Cardiac septum (tissue), 1 donor: Measurements from ENCODE around the gene GNB5. TPM values are rescaled to one million over a fixed set of nuclear protein-coding genes. Genes with fewer than 3 reads are reported as not detected.
A peak's percentile ranks its signal among the peaks of the same experiment; 100 is the strongest.

Experiments used
- DNase-seq: peaks from one replicate; pipeline ENCODE4 v3.0.0-alpha.2; 2020; ENCODE audit warnings: low spot score
- intact Hi-C: fragments of 100-400 bp; cut with DNase I; formaldehyde crosslinking; loops from one replicate; pipeline ENCODE4 v1.14.0; 2022
- total RNA-seq: library from RNA; stranded (reverse); fragmentation: NEBNext Ultra II Directional; extraction: Animal tissue kit (Norgen Biotek cat#: 25700); gene quantifications from one replicate; pipeline ENCODE4 v1.2.1, GENCODE V29; 2021
- donor health status: DM: no; HTN: no; CAD: no.

Gene GNB5
- total RNA-seq, 1 donor from 2014 or later = 9.7 TPM

GRCh38 chr15:52213206-52213605 is 22.0 kb upstream of the GNB5 start:
- intact Hi-C loops = no loop called here
- no peak for DNase-seq

DNA sequence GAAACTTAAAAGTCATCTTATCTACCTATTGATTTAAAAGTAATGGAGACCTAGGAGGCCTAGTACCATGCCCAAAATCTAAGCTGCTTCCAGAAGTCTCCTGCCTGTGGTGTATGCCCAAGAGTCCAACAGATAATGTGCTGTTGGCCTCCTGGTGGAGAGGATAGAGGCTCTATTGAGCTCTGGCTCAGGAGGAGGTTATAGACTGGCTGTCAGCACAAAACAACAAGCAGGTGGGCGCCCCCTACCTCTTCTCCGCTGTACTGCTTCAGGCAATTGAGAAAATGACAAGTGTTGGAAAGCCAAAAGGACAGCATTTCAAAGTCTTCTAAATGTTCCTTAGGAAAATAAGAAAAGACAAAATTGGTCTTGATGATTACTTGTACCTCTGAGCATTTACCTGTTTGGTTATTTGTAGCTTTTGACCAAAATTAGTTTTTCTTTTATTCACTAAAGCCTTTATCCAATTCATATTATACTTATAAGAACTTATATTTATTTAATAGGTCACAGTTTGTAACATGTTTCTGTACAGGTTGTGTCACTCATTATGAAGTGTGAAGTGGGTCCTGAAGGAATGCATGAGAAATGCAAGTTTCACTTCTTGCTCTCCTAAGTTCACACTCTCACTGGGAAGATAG is 17.2 kb upstream of the GNB5 start:
- intact Hi-C loops = no loop called here
- no peak for DNase-seq

DNA sequence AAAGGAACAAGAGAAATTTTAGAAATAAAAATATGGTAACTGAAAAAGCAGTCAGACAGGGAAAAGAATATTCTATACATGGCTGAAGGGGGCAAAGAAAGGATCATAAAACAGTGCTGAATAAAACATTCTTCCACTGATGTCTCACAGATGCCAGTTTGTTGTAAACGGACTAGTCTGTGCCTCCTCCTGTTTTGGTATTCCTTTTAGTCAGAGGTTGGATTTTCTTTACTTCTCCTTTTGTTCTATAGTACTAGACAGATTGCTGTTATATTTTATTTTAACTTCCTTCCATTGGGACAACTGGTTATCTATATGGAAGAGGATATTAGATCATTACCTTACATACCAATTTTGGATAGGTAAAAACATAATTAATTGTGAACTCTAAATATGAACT is 16.0 kb upstream of the GNB5 start:
- DNase-seq = no peak
- intact Hi-C loops = no loop called here

- intact Hi-C loops = no loop called here
Measured at GRCh38 chr15:52206446-52206845, 15.3 kb upstream of the GNB5 start.

GRCh38 chr15:52204657-52205056 is 13.5 kb upstream of the GNB5 start:
- no peak for DNase-seq
- intact Hi-C loops = no loop called here

More at GRCh38 chr15:52206446-52206845, 15.3 kb upstream of the GNB5 start:
- DNase-seq = no peak

DNA sequence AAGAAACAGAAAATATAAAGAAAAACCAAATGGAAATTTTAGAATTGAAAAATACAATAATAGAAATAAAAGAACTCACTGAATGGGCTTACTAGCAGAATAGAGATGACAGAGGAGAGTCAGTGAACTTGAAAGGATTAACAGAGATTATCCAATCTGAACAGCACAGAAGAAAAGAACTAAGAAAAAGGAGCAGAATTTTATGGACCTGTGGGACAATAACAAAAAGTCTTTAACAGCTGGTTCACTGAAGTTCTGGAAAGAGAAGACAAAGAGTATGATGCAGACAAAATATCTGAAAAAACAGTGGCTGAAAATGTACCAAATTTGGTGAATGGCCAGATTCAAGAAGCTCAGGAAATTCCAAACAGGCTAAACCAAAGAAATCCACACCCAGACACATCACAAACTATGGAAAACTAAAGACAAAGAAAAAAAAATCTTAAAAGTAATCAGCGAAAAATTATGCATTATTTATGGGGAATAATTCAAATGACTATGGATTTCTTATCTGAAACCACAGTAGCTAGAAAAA is 9.7 kb upstream of the GNB5 start:
- no peak for DNase-seq
- intact Hi-C loops = no loop called here

DNA sequence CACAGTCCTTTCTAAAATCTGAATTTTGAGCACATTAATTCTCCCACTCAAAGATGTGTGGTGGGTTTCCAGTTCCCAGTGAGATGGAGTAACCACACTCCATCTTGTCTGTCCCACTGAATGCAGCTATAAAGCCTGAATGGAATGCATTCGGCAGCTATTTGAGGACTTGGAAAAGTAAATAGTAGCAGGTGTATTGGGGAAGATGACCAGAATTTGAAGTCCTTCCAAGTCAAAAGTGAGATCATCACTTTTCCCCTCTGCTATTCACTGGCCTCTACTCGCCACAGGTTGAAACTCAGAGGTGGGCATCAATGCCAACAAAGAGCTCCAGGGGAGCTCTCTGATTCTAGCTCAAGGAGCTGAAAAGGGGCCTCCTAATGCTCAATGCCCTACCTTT is 8.1 kb upstream of the GNB5 start:
- intact Hi-C loops = no loop called here
- DNase-seq = no peak

GRCh38 chr15:52196891-52197290 is 5.7 kb upstream of the GNB5 start:
- no peak for DNase-seq
- intact Hi-C loops = no loop called here

- DNase-seq = no peak
- intact Hi-C loops = no loop called here
Measured at GRCh38 chr15:52193791-52194190, 2.6 kb upstream of the GNB5 start.

GRCh38 chr15:52193321-52193720 is 2.1 kb upstream of the GNB5 start:
- intact Hi-C loops = no loop called here
- no peak for DNase-seq

DNA sequence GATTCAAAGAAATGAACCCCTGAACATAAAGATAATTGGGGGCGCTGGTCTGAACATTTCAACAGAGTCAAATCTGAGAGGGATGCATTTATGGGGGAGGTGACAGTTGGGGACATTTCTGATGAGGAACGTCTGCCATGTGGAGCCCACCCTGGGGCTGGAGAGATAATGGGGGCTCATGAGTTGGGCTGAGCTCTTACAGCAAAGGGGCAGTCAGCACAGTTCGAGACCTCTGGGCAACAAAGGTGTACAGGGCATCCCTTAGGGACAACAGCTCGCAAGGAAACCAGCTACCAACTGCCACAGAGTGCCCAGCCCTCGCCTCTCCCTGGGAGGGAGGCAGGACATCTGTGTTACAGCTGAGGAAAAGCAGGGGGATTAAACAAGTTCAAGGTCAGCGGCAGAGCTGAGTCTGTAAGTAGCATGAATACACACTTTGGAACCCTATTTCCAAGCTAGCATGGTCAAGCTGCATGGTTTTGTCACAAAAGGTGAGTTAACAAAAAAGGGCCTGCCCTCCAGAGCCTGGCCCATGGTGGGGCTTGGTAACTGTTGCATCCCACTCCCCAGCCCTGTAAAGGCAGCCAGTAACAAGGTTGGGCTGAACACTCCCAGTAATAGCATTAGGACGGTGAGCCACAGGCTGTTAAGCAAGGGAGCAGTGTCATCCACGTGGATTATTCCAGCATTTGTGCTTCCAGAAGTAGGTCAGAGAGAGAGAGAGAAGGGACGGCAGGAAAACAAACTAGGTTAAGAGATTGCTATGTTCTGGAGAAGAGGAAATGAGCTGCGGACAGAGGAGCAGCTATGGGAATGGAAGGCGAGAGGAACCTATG is 4.3 kb downstream of the GNB5 start:
- intact Hi-C loops = no loop called here

GRCh38 chr15:52185151-52185561 is 6.0 kb downstream of the GNB5 start:
- intact Hi-C loops = no loop called here
- no peak for DNase-seq

More for the DNA sequence above, 4.3 kb downstream of the GNB5 start:
- no peak for DNase-seq

GRCh38 chr15:52184721-52185120 is 6.5 kb downstream of the GNB5 start:
- intact Hi-C loops = no loop called here

DNA sequence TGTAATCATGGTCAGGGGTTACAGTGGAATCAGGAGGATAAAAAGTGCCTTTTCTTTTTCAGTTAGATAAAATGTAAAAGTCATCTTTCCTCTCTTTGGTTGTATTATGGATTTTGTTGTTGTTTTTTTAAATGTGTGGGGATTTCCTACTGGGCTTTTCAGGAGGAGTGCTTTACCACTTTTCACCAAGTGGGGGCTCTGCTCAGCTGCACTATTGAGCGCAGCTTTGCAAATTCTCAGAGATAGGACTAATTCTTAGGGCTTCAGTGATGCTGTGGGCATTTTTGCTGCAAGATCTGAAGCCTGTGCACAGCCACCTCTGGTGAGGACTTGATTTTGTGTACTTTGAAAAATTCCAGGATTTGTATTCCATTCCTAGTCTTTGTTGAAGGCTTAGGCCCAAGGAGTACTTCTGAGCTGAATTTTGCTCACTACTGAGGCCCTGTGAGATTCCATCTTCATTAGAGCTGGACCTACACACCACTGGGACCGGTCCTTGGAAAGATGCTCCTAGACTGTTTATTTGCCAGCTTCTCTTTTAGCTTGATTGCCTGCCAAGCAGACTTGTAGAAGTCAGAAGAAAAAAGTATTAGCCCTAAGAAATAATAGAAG is 7.5 kb downstream of the GNB5 start:
- intact Hi-C loops = no loop called here
- DNase-seq = no peak

More at GRCh38 chr15:52184721-52185120, 6.5 kb downstream of the GNB5 start:
- DNase-seq = no peak

DNA sequence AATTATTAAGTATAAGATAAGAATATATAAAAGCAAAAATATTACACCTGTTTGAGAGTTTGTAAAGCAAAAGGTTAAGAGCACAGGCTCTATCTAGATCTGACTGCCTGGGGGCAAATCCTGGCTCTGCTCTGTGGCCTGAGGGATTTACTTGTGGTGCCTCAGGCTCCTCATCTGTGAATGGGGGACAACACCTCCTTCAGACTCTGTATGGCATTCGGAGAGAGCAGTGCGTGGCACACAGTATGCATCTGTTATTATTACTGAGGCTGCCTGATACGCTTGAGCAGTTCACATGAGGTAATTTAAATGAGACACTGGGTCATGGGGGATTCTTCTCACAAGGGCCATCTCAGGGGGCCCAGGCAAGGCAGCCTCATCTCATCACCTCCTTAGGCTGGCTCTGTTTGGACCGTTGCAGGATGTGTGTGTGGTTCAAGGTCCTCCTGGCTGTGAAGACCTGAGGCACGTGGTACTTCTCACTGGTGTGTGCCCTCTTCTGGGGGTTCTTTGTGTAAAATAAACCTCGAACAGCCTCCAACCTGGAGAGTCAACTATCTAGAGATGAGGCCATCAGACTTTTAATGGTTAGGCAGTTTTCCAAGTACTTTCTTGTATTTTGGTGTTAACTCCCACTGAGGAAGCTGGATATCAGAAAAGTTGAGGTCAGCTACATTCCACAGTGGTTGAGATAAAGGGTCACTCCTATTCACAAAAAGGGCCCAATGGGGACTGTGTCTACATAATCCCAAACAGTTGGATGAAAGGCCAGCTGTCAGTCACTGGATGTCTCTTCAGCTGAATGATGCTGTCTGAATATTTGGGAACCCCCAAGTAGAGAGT is 9.0 kb downstream of the GNB5 start:
- intact Hi-C loops = no loop called here
- no peak for DNase-seq

DNA sequence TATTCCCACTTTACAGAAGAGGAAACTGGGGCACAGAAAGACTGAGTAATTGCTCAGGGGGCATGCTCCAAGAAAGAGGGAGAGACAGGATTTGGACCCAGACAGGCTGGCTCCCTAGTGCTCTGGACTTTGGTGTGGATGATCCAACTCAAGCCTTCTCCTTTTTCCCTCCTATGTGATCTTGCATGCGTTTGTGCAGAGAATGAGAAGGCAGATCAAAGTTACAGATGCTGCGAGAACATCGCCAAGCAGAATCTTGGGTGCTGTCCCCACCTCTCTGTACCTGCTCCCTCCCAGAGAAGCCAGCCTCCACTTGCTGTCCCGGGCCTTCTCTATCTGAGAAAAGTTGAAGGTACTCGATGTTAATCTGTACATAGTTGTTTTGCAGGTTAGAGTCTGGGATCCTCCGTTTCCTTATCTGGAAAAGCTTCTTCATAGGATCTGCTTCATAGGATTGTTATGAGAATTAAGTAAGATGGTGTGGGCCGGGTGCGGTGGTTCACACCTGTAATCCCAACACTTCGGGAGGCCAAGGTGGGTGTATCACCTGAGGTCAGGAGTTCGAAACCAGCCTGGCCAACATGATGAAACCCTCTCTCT is 10.2 kb downstream of the GNB5 start:
- intact Hi-C loops = no loop called here
- no peak for DNase-seq

DNA sequence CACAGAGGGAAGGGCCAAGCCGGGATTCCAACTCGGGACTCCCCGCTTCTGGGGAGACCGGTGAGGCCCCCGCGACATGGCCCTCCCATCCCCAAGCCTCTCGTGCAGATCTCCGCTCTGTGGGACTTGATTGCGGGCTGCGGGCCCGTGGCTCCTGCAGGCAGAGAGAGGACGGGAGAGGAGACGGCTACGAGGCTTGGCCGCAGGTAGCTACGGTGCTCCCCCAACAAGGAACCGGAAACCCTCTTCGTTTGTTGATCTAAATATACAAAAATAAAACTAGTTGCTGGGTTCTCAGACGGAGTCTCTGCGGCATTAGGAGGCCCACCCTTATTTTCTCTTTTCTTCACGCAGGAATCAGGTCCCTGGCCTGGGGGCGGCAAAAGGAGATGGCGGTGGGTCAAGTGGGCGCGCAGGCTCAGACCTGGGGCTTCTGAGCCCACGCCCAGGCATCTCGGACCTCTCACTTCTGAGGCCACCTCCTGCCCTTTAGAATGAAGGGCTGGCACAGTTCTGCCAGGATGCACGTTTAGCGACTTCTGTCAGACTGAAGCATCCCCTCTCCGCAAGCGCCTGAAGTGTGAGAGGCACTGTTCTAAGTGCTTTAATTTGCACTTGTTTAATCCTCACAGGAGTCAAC is 10.9 kb downstream of the GNB5 start:
- DNase-seq = no peak
- intact Hi-C loops = no loop called here

- peak; percentile 88 for DNase-seq
- intact Hi-C loops = no loop called here
Measured at GRCh38 chr15:52179278-52180195, 11.7 kb downstream of the GNB5 start.
